ENCODE data around the gene ALPP.

The ALPP gene

GRCh38 chr2:232431705-232432590, 53.4 kb downstream of the ALPP start:
- DNase-seq: no peak

Data from amniotic stem cell (primary cell).